NCI-H128 (cell line): ENCODE data around the gene NREP.

ENCODE experiments used
- DNase-seq: peaks from one replicate; lab custom pipeline; 2025; ENCODE audit not compliant: unreplicated experiment; lab: John Stamatoyannopoulos, UW

Gene NREP

DNA sequence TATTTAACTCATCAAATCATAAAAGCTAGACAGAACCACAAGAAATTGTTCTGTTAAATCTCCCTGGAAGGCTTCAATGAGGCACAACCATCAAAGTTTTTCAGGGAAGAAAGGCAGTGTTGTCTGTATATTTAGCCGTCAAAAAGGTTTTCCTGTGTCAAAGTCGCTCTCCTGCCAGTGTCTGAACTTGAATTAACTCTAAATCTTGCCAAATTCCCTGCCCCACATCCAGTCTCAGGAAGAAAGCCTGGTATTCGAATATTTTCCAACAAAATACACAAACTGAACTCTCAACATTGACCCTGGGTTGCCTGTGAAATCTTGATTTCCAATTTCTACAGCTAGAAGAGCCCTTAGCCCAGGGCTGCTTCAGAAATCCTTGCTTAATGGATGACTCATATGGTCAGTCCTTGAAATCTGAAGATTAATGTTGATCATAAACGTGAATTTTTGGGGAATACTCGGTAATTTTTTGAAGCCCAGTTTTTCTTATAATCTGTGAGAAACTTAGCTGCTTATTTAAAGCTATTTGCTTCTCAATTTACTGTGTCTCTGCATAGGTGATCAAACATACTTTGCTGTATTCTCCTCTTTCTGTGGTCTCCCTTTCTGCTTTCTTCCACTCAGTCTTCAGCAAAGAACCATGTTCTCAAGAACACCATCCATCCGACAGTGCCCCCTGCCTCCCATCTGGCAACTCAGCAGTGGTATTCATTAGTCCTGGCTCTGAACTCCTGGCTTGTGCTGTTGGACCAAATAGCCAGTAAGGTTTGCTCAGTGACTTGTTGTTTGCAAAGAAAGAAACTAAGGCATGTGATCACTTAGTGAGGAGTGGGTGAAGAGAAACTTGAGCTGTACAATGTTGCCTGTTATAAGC, 58.9 kb downstream of the NREP start:
- no peak for DNase-seq

DNA sequence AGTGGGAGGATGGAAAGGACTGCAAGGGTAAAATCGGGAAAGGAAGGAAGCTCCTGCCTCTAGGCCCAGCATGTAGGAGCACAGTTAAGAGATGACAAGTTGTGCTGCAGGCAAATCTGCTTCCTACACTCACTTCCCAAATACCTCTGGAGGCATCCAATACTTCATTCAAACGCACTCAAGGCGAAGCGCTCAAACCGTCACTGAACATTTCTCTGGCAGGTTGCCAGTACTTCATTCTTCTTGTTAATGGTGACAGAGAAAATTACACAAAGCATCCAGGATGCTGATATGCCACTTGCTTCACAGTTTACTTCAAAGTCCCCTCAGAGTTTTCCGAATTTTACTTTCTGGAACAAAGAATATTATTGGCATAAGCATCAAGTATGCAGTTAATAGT, 59.8 kb downstream of the NREP start:
- DNase-seq: peak; percentile 39

DNA sequence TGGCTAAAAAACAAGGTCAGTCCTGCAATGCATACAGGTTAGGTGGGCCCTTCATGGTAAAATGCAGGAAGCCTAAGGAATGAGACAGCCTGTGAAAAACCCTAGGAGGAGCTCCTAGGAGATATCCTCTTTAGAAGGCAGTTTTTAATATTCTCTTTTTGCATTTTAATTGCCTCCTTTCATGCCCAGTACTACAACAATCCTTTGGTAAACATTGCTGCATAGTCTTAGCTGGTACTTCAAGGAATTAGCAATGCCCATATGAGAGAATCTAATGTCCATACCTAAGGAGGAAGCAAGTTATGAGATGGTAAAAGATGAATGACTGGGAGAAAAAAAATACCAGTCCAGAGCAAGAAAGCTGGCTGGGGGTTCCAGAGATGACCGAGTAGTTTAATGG, 61.0 kb downstream of the NREP start:
- DNase-seq: no peak

DNA sequence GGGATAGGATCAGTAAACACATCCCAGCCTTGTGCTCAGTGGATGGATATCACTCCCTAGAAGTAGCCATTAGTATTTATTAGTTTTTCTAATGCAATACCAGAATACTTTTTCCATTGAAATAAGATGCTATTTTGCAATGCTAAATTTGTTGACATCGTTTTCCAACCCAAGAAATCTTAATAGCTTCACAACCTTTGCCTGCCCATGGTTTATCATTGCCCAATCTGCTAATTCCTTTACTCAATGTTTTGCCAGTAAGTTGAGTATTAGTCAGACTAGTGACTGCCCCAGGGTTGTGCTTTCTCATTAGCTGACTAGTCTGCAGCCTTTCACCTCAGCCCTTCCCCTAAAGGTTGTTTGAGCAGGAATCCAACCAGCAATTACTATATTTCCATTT, 62.9 kb downstream of the NREP start:
- DNase-seq: no peak

DNA sequence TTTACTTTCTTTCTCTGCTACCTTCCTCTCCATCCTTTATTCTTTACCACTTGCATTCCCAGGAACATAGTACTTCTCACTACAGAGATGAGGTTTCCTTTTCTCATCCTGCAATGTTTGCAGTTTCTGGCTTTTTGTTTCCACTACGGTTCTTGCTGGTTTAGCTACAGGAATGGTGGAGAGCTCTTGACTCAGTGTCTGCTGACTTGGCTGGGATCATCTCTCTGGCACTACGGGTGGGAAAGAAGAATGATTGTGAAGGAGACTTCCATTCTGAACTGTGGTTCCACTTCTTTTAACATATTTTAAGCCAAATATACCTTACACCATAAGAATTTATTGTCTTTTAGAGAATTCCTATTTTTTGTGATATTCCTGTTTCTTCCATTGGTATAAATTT, 65.1 kb downstream of the NREP start:
- no peak for DNase-seq

DNA sequence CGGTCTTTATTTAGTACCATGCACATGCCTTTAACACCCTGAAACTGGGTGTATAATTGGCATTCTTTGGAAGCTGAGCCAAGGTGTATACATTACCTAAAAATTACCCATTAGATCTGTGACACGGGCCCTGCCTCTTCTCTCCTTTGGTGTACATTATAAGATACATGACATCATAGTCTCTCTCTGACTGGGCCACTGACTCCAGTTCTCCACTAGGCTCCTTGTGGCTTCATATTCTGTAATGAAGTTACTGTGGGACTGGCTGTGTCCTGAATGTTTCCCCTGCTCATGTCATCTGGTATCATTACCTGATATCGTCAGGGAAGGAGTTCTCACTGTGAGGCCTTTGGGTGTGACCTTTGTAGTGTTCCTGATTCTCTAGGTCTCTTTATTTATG, 65.5 kb downstream of the NREP start:
- no peak for DNase-seq

DNA sequence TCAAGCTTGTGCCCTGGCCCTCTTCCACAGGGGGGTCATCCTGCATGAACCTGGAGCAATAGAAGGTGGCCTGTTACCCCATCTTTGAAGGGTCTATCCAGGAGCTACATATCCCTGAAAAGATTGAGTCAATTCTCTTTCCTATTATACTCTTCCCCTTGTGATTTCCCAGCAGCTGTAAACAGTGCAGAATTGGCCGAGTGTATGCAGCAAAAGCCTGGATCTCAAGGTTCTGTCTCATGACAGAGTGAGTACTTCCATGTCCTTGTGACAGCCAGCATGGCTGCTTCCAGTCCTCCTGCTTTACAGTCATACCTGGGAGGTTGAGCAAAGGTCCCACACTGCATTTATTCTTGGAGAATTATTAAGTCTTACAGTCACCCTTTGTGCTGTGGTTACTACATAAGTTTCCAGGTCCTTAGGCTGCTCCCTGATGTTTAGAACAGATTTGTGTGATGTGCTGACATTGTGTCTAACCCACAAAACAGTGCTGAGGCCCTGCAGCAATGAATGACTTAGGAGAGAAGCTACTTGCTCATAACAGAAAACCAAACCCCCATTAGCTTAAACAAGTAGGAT, 67.5 kb downstream of the NREP start:
- no peak for DNase-seq

DNA sequence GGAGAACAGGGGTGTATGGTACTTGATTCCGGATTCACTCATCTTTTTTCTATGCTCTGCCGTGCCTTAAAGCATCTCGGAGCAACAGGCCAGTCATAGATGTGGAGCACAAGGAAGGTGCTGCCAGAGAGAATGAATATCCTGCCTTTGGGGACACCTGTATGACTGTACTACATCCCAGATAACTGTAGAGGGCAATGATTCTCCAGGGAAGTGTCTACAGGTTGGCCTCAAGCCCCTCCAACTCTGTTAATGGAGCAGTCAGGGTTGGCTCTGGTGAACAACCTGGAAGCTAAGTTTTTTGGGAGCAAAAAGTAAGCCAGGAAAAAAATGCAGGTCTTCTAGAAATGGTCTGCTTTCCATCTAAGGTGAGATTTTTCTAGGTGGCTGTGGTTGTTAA, 71.0 kb downstream of the NREP start:
- no peak for DNase-seq

DNA sequence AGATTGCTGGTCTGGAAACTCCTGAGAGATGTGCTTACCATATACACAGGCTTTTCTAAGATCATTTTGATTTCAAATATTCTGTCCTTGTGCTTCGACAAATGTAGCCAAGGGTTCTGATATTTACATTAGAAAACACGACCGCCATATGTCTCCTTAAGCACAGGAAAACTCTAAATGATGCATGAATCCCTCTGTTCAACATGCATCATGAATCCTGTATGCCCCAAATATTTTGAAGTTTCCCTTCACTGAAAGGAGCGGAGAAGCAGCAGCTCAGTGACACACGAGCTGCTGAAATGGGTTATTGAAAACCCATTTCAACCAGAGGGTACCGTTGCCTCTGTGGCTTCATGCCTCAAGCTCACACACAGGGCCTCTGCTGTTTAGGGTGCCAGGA, 74.4 kb downstream of the NREP start:
- DNase-seq: no peak

DNA sequence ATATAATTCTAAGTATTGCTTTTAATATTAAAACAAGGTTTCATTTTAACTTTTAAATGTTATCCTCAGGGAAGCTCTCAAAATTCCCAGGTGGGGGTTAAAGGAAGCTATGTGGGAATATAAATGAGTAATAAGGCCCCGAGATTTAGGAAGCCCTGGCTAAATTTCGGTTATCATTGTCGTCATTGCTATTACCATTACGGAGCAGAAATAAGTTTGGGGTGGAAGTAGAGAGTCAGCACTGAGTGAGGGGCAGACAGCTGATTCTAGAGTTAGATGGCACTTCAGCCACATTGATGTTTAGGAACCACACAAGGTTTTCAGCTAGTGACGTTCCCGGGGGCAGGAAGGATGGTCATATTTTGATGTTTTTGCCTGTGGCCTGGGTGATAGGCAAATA, 74.9 kb downstream of the NREP start:
- DNase-seq: no peak

DNA sequence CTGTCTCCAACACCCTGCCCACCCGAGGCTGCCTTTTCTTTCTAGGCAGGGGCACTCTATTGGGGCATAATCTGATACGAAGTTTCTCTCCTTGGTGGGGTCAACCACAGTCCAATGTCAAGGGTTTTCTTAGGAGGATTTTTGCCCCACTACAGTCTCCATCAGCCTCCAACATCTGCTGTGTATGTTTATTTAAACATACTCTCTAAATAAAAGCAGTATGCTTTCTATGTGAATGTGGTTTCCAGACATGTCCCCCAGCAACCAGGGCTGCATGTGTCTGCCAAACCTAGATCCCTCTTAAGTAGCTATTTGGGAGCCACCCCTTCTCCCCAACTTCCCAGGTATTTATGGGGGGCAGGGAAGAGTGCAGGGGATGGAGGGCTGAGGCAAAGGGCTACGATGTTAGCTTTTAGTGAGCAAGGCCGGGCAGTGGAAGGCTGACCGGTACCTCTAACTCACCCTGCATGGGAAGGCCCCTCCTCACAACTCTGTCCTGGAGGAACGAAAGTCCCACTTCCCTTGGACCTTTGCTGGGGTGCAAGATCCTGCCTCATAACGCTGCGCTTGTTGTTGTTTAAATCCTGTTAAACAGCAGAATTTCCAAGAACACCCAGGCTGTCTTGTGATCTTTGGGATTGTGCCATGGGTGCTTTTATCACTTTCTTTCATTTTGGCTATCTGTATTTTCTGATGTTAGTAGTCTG, 75.4 kb downstream of the NREP start:
- no peak for DNase-seq

DNA sequence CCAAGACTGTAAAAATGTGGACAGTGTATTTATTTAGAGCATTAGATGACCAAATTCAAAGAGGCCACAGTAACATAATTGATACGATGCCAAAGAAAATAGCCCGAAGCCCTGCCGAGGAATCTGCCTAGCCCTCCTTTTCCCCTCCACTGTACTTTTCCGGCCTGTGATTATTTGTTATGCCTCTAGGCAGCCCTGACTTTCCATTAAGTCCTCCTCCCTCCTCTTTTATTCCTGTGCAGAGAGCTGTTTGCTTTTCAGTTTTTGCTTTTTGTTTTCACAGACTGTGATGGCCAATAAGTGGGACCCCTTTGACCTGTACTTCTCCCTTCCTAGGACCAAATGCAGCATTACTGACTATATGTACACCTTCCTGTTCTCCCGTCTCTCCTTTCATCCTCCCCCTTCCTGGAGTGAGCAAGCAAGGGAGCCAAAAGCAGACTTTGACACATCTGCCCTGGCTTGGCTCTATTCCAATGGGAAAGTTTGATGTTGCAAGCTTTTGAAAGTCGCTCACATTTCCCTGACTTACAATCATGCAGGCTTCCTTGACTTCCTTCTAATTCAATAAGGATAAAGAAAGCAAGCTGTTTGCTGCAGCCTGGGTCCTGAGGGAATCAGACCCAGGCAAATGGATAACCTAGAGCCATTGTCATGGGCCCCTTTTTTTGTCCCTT, 76.1 kb downstream of the NREP start:
- DNase-seq: no peak

DNA sequence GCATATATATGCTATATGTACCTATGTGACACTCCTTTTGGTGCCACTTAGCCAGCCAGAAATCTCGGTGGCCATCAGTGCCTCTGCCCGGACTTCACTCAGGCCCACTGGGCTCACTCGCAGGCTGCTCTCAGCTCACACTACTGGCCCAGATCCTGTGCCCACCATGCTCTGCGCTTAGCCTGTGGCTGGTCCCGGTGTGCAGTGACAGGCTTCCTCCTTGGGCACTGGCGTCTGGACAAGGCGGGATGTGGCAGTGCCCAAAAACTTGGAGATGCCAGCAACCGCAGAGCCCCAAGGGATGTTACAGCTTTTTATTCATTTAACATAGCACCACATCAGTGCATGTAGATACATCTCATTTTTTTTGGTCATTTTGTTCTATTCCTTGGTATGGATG, 77.4 kb downstream of the NREP start:
- DNase-seq: no peak
